Activated CD4-positive, alpha-beta T cell treated with anti-CD3 and anti-CD28 coated beads, Interleukin-2, amount 10 ng/mL, durations not matched to agents 24 days and 14 days (primary cell): ENCODE data around the gene AAK1. TPM values are rescaled to one million over a fixed set of nuclear protein-coding genes. Genes with fewer than 3 reads are reported as not detected.
"Not testable (repeated sequence)": the region's sequence is repeated elsewhere in the genome, so short reads cannot be mapped to it uniquely, and the experiment has no call there.

ENCODE experiments used
- DNase-seq: peaks from one replicate; pipeline ENCODE4 v3.0.0; 2022
- H3K27ac Mint-ChIP-seq: one replicate; pipeline ENCODE4 v1.8.0; 2022; ENCODE audit warnings: mild to moderate bottlenecking, mixed read lengths
- H3K27me3 Mint-ChIP-seq: one replicate; pipeline ENCODE4 v1.8.0; 2022; ENCODE audit warnings: mixed read lengths
- H3K36me3 Mint-ChIP-seq: one replicate; pipeline ENCODE4 v1.8.0; 2022; ENCODE audit warnings: low read depth, mild to moderate bottlenecking, mixed read lengths
- H3K4me1 Mint-ChIP-seq: one replicate; pipeline ENCODE4 v1.8.0; 2021; ENCODE audit warnings: mixed read lengths
- H3K4me3 Mint-ChIP-seq: one replicate; pipeline ENCODE4 v1.8.0; 2022; ENCODE audit warnings: mild to moderate bottlenecking, moderate library complexity, mixed read lengths
- H3K9me3 Mint-ChIP-seq: one replicate; pipeline ENCODE4 v1.8.0; 2021; ENCODE audit warnings: mixed read lengths
- intact Hi-C: fragments of 100-400 bp; cut with micrococcal nuclease; formaldehyde crosslinking; loops from one replicate; pipeline ENCODE4 v1.15.1; 2023
- total RNA-seq: library from RNA; stranded (reverse); gene quantifications from 2 replicates; pipeline ENCODE4 v1.2.3, GENCODE V29; 2022

The AAK1 gene
- total RNA-seq, 1 donor from 2014 or later, result 86.0 TPM

DNA sequence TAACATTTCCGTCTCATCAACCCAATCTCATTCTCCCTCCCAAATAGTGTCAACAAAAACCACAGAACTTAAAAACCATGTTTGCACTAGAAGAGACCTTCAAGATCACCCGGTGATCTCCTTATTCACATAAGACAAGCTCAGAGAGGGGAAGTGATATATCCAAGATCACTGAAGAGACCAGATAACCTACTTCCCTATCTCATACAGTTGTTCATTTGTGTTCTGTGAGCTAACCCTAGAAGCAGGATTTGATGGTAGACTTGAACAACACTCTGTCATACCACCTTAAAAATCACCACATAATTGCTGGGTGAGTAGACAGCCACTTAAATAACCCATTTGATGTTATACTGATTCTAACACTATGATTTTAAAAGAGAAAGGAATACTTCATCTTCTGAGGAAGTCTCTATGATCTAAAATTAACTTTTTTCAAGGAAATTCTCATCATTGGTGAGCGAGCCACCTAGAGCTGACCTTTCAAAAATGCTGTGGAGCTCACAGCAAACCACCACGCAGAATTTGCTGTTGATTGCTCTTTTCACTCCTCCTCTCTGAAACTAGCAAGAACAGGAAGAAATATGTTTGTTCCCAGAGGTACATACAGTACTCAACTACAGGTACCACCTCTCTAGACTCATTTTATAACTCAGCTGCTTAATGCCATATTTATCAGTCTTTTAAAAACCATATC lies 15.1 kb downstream of the AAK1 start:
- Mint-ChIP-seq H3K9me3 (no peaks in the 10 kb centered on the region), H3K36me3 (peaks cover 14% of the 10 kb centered on the region), H3K4me3 (no peak overlapping the region), H3K4me1 (peaks cover 16% of the 10 kb centered on the region), H3K27ac (no peak overlapping the region), H3K27me3 (no peaks in the 10 kb centered on the region)
- intact Hi-C loops, result loop anchor here (1.0 to 5.0 kb wide), 5 partner anchors 9 to 191 kb away; partner anchors contain the start of gene NFU1
- DNase-seq, result peak; percentile 71

DNA sequence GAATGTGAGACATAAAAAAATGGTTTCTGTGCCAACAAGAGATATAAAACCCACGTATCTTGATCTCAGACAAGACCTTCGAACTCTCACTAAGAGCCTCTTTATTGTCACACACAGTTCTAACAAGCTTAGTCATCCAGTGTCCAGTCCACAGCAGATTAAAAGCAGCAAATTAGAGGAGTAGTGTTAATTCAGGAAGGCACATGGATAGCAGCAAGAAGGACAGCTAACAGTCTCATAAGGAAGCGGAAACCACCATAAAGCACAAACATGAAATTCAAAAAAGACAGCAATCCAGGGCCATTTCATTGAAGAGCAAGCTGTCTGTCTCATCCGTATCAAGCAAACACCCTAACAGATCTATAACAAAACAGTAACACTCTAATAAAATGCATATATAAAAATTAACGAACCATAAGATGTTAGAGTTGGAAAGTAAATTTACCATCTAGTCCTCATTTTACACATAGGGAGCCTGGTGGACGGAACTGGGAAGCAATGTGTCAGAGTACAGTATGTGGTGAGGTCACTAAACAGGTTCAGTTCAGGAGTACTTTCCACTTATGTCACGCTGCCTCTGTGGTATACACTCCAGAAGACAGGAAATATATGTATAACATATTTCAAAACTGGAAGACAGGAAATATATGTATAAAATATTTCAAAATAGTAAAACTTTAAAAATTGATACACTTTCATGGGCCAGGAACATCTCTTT lies 18.3 kb downstream of the AAK1 start:
- H3K4me3 Mint-ChIP-seq, result no peak overlapping the region
- no peak overlapping the region for H3K27ac Mint-ChIP-seq
- H3K9me3 Mint-ChIP-seq, result no peaks in the 10 kb centered on the region
- H3K4me1 Mint-ChIP-seq, result peaks cover 10% of the 10 kb centered on the region
- intact Hi-C loops, result loop anchor here (1.0 to 5.0 kb wide), 4 partner anchors 9 to 188 kb away; partner anchors contain the start of gene NFU1
- no peaks in the 10 kb centered on the region for H3K27me3 Mint-ChIP-seq
- DNase-seq, result no peak
- H3K36me3 Mint-ChIP-seq, result peaks cover 8% of the 10 kb centered on the region

DNA sequence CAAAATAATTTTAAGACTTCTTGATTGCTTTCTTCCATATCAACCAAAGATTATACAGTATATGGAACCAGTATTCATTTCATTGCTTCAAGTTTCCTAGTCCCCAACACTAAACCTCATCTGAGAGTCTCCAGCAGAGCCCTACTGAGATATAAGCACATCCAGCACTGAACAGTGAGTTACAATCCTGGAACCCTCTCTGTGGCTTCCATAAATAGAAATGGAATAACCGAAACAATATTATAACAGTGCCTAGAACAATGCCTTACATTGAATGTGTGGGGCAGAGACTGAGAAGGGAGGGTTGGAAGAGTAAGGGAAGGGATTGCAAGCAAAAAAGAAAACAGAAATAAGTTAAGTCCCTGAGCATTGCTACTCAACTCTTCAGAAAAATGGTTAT lies 18.9 kb downstream of the AAK1 start:
- peaks cover 8% of the 10 kb centered on the region for H3K36me3 Mint-ChIP-seq
- DNase-seq, result no peak
- peaks cover 10% of the 10 kb centered on the region for H3K4me1 Mint-ChIP-seq
- no peaks in the 10 kb centered on the region for H3K9me3 Mint-ChIP-seq
- H3K4me3 Mint-ChIP-seq, result no peak overlapping the region
- intact Hi-C loops, result loop anchor here (1.0 to 5.0 kb wide), 4 partner anchors 8 to 187 kb away; partner anchors contain the start of gene NFU1
- no peaks in the 10 kb centered on the region for H3K27me3 Mint-ChIP-seq
- no peak overlapping the region for H3K27ac Mint-ChIP-seq

DNA sequence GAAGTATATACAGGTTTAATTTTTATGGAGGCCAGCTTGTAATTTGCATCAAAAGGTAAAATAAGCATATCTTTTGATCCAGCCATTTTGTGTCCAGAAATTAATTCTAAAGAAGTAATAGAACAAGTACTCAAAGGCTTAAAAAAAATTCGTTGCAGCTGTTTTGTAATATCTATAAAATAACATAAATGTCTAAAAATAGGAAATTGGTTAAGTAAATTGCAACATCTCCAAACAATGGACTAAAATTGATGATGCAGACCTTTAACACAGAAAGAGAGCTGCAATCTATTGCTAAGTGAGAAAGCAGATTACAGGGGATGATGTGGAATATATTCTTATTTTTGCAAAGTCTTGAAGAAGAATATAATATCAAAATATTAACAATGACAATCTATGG lies 19.4 kb downstream of the AAK1 start:
- intact Hi-C loops, result no loop called here
- H3K27me3 Mint-ChIP-seq, result no peaks in the 10 kb centered on the region
- peaks cover 10% of the 10 kb centered on the region for H3K4me1 Mint-ChIP-seq
- DNase-seq, result no peak
- H3K9me3 Mint-ChIP-seq, result no peaks in the 10 kb centered on the region
- H3K36me3 Mint-ChIP-seq, result peaks cover 8% of the 10 kb centered on the region
- H3K27ac Mint-ChIP-seq, result no peak overlapping the region
- no peak overlapping the region for H3K4me3 Mint-ChIP-seq

GRCh38 chr2:69623236-69623635 lies 20.3 kb downstream of the AAK1 start:
- Mint-ChIP-seq H3K9me3 (no peaks in the 10 kb centered on the region), H3K27me3 (no peaks in the 10 kb centered on the region), H3K4me1 (peaks cover 10% of the 10 kb centered on the region), H3K36me3 (peaks cover 8% of the 10 kb centered on the region), H3K4me3 (peak overlapping the region; percentile 44), H3K27ac (peak overlapping the region; percentile 62)
- no peak for DNase-seq
- intact Hi-C loops, result no loop called here

GRCh38 chr2:69622805-69623204 lies 20.7 kb downstream of the AAK1 start:
- H3K9me3 Mint-ChIP-seq, H3K4me1 Mint-ChIP-seq, DNase-seq, H3K27me3 Mint-ChIP-seq, intact Hi-C loops, H3K36me3 Mint-ChIP-seq: not testable (repeated sequence)
- peak overlapping the region; percentile 62 for H3K27ac Mint-ChIP-seq
- H3K4me3 Mint-ChIP-seq, result peak overlapping the region; percentile 44

GRCh38 chr2:69622017-69622540 lies 21.5 kb downstream of the AAK1 start:
- H3K27ac Mint-ChIP-seq, DNase-seq, H3K36me3 Mint-ChIP-seq, intact Hi-C loops, H3K4me1 Mint-ChIP-seq, H3K27me3 Mint-ChIP-seq, H3K9me3 Mint-ChIP-seq, H3K4me3 Mint-ChIP-seq: not testable (repeated sequence)

DNA sequence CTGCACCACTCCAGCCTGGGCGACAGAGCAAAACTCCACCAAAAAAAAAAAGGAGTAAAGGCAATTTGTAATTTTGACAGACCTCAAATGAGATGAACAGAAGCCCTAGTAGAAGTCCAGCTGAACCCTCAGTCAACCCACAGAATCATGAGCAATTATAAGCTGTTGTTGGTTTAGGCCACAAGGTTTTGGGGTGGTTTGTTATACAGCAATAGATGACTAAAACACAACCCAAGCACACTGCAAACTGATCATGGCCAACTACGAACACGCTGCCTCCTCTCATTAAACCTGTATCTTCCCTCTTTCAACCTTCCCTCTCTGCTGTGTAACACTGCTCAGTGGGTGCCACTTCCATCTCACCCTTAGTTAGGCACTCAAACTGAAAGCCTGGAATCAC lies 22.1 kb downstream of the AAK1 start:
- intact Hi-C loops, result no loop called here
- H3K27me3 Mint-ChIP-seq, result no peaks in the 10 kb centered on the region
- H3K36me3 Mint-ChIP-seq, result peaks cover 11% of the 10 kb centered on the region
- peak overlapping the region; percentile 70 for H3K27ac Mint-ChIP-seq
- no peaks in the 10 kb centered on the region for H3K9me3 Mint-ChIP-seq
- peak overlapping the region; percentile 34 for H3K4me3 Mint-ChIP-seq
- peaks cover 10% of the 10 kb centered on the region for H3K4me1 Mint-ChIP-seq
- DNase-seq, result no peak

- Mint-ChIP-seq H3K9me3 (no peaks in the 10 kb centered on the region), H3K36me3 (peaks cover 13% of the 10 kb centered on the region), H3K27ac (no peak overlapping the region), H3K4me3 (no peak overlapping the region), H3K27me3 (no peaks in the 10 kb centered on the region), H3K4me1 (peaks cover 10% of the 10 kb centered on the region)
- intact Hi-C loops, result no loop called here
- DNase-seq, result no peak
Measured at GRCh38 chr2:69620870-69621269, 22.7 kb downstream of the AAK1 start.

DNA sequence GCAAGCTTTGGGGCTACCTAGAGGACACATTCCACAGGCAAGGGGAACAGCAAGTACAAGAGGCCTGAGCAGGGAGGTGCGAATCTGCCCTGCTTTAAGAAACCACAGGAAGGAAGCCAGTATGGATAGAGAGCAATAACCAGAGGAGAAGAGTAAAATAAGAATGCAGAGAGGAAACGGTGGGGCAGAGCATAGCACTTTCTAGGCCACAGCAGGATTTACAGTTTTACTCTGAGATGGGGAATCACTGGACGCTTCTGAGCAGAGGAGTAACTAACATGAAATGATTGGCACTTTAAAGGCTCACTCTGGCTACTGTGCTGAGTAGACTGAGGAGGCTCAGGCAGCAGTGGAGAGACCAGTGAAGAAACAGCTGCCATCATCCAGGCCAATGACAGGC lies 23.8 kb downstream of the AAK1 start:
- no peaks in the 10 kb centered on the region for H3K27me3 Mint-ChIP-seq
- no peak overlapping the region for H3K4me3 Mint-ChIP-seq
- H3K9me3 Mint-ChIP-seq, result no peaks in the 10 kb centered on the region
- peak; percentile 74 for DNase-seq
- no peak overlapping the region for H3K27ac Mint-ChIP-seq
- intact Hi-C loops, result loop anchor here (1.0 kb wide), 1 partner anchor 9 kb away; no protein-coding TSS in a partner anchor
- H3K36me3 Mint-ChIP-seq, result peaks cover 25% of the 10 kb centered on the region
- peaks cover 19% of the 10 kb centered on the region for H3K4me1 Mint-ChIP-seq

DNA sequence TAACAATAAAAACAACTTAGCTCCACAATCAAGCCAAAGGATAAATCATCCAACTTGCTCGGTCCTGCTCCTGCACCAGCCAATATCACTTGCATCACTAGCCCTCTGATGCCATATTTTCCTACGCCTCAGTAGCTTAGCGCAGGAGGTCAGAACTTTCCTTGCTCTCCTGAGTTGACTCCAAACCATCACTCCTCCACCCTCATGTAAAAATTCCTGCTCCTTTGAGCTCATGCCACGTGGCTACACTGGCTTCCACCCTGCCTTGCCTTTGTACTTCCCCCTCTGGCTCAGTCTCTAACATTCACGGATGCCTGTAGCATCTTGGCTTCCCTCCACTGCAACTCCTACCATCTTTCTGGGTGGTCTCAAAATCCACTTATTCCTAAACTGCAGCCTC lies 25.2 kb downstream of the AAK1 start:
- no peak for DNase-seq
- peaks cover 4% of the 10 kb centered on the region for H3K9me3 Mint-ChIP-seq
- peaks cover 26% of the 10 kb centered on the region for H3K4me1 Mint-ChIP-seq
- no peak overlapping the region for H3K27ac Mint-ChIP-seq
- intact Hi-C loops, result no loop called here
- peaks cover 36% of the 10 kb centered on the region for H3K36me3 Mint-ChIP-seq
- no peaks in the 10 kb centered on the region for H3K27me3 Mint-ChIP-seq
- no peak overlapping the region for H3K4me3 Mint-ChIP-seq

DNA sequence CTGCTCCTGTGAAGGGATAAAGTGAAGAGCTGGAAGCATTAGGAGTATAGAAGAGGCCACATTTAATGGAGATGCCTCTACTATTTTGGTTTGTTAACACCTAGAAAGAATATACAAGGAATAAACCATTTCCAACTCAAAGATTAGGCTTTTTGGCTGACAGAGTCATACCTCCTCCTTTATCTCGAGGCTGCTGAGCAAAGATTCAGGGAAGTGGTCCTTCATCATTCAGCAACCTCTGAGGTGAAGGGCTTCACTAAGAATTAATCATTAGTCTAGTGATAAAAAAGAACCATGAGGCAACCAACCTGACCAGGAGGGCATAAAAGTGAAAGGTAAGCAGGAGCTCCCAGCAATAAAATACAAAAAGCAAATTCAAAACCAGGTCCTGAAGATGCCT lies 25.8 kb downstream of the AAK1 start:
- DNase-seq, result no peak
- no peak overlapping the region for H3K27ac Mint-ChIP-seq
- H3K36me3 Mint-ChIP-seq, result peaks cover 37% of the 10 kb centered on the region
- intact Hi-C loops, result loop anchor here (2.0 kb wide), 1 partner anchor 17 kb away; no protein-coding TSS in a partner anchor
- peaks cover 26% of the 10 kb centered on the region for H3K4me1 Mint-ChIP-seq
- peaks cover 7% of the 10 kb centered on the region for H3K9me3 Mint-ChIP-seq
- H3K27me3 Mint-ChIP-seq, result no peaks in the 10 kb centered on the region
- H3K4me3 Mint-ChIP-seq, result no peak overlapping the region

DNA sequence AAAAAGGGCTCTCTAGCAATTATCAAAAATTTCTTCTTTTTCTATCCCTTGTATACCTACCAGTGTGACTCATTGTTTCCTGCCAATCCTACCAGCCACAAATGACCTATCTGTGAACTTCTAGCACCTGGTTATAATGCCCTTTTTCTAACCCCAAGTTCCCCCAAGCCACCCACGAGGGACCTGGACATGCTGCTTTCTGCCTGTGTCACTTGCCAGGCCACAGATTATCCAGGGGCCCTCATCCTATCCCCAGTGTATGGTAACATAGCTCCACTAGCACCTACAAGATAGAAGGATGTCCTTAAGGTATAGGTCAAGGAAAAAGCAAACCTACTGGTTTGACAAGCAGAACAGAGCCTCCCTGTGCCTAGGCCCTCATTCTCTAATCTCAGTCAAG lies 26.8 kb downstream of the AAK1 start:
- Mint-ChIP-seq H3K9me3 (peaks cover 11% of the 10 kb centered on the region), H3K4me1 (peaks cover 31% of the 10 kb centered on the region), H3K36me3 (peaks cover 43% of the 10 kb centered on the region), H3K4me3 (peak overlapping the region; percentile 60), H3K27me3 (no peaks in the 10 kb centered on the region), H3K27ac (peak overlapping the region; percentile 86)
- intact Hi-C loops, result loop anchor here (1.0 to 2.0 kb wide), 2 partner anchors 9 to 16 kb away; no protein-coding TSS in a partner anchor
- peak; percentile 74 for DNase-seq

GRCh38 chr2:69615969-69616368 lies 27.6 kb downstream of the AAK1 start:
- H3K27me3 Mint-ChIP-seq, result no peaks in the 10 kb centered on the region
- DNase-seq, result no peak
- H3K27ac Mint-ChIP-seq, result peak overlapping the region; percentile 9
- intact Hi-C loops, result loop anchor here (1.0 to 2.0 kb wide), 2 partner anchors 9 to 15 kb away; no protein-coding TSS in a partner anchor
- peaks cover 48% of the 10 kb centered on the region for H3K36me3 Mint-ChIP-seq
- H3K9me3 Mint-ChIP-seq, result peaks cover 16% of the 10 kb centered on the region
- H3K4me1 Mint-ChIP-seq, result peaks cover 29% of the 10 kb centered on the region
- H3K4me3 Mint-ChIP-seq, result no peak overlapping the region
